Keratinocyte (primary cell): ENCODE results near the gene INIP. TPM values are rescaled to one million over a fixed set of nuclear protein-coding genes. Genes with fewer than 3 reads are reported as not detected.

Experiments used
- DNase-seq: peaks from one replicate; pipeline ENCODE4 v3.0.0-alpha.2; 2011; ENCODE audit warnings: low read depth, missing footprints, low spot score
- FAIRE-seq: peaks from 2 replicates; lab custom pipeline; 2011; peaks lifted over from hg19 to GRCh38; lab: Jason Lieb, UNC
- H2AFZ ChIP-seq: 2 replicates; pipeline ENCODE4 v1.6.0; 2012; ENCODE audit warnings: low read length, control low read depth, inconsistent platforms; ENCODE audit not compliant: control insufficient read depth
- H3K27ac ChIP-seq: 2 replicates; pipeline ENCODE4 v1.5.1; 2011; ENCODE audit warnings: low read length; ENCODE audit not compliant: control insufficient read depth, insufficient read depth
- H3K27me3 ChIP-seq: 3 replicates; pipeline ENCODE4 v1.6.0; 2011; ENCODE audit warnings: low read length; ENCODE audit not compliant: control insufficient read depth, insufficient read depth; ENCODE audit errors: extremely low read depth
- H3K36me3 ChIP-seq, 2 experiments: 2 replicates in 1 of 2; 3 replicates in 1 of 2; pipeline ENCODE4 v1.5.1; 2011; ENCODE audit warnings: low read length in 2 of 2, mild to moderate bottlenecking in 1 of 2; ENCODE audit not compliant: control insufficient read depth in 2 of 2, insufficient read depth in 2 of 2; ENCODE audit errors: extremely low read depth in 1 of 2
- H3K4me1 ChIP-seq: 3 replicates; pipeline ENCODE4 v1.5.1; 2011; ENCODE audit warnings: low read length; ENCODE audit not compliant: control insufficient read depth, insufficient read depth; ENCODE audit errors: extremely low read depth
- H3K4me2 ChIP-seq: 3 replicates; pipeline ENCODE4 v1.6.0; 2011; ENCODE audit warnings: low read depth, low read length; ENCODE audit not compliant: control insufficient read depth, insufficient read depth; ENCODE audit errors: extremely low read depth
- H3K4me3 ChIP-seq, 3 experiments: fragments of 200-600 bp in 1 of 3; sonication (generic) in 1 of 3; 2 replicates in 2 of 3; 3 replicates in 1 of 3; pipeline ENCODE4 v1.5.1; 2011 to 2016; ENCODE audit warnings: low read length in 3 of 3, mild to moderate bottlenecking in 3 of 3, control low read depth in 2 of 3, inconsistent platforms in 1 of 3, low read depth in 1 of 3, mixed read lengths in 1 of 3, mixed run types in 1 of 3, moderate library complexity in 1 of 3; ENCODE audit not compliant: control insufficient read depth in 2 of 3, insufficient read depth in 2 of 3; ENCODE audit errors: extremely low read depth in 1 of 3
- H3K79me2 ChIP-seq: 2 replicates; pipeline ENCODE4 v1.6.0; 2012; ENCODE audit warnings: low read length; ENCODE audit not compliant: control insufficient read depth, insufficient read depth
- H3K9ac ChIP-seq: 3 replicates; pipeline ENCODE4 v1.6.0; 2011; ENCODE audit warnings: low read length; ENCODE audit not compliant: control insufficient read depth, insufficient read depth; ENCODE audit errors: extremely low read depth
- H3K9me1 ChIP-seq: 3 replicates; pipeline ENCODE4 v1.6.0; 2011; ENCODE audit warnings: low read length; ENCODE audit not compliant: control insufficient read depth, insufficient read depth; ENCODE audit errors: extremely low read depth
- H3K9me3 ChIP-seq: 2 replicates; pipeline ENCODE4 v1.5.1; 2012; ENCODE audit warnings: low read depth, low read length; ENCODE audit not compliant: control insufficient read depth
- H4K20me1 ChIP-seq: 3 replicates; pipeline ENCODE4 v1.6.0; 2011; ENCODE audit warnings: low read length; ENCODE audit not compliant: control insufficient read depth, insufficient read depth; ENCODE audit errors: extremely low read depth
- CTCF ChIP-seq, 3 experiments: IDR thresholded peaks in 1 of 3; conservative IDR thresholded peaks in 1 of 3; optimal IDR thresholded peaks in 1 of 3; 2 replicates in 2 of 3; 3 replicates in 1 of 3; pipeline versions ENCODE3 to v1.5.1; 2011; ENCODE audit warnings: low read length in 3 of 3, mild to moderate bottlenecking in 3 of 3, moderate library complexity in 2 of 3, control low read depth in 1 of 3, inconsistent platforms in 1 of 3; ENCODE audit not compliant: insufficient read depth in 2 of 3; ENCODE audit errors: extremely low read depth in 1 of 3
- EZH2 ChIP-seq: IDR thresholded peaks from one replicate; pipeline ENCODE4 v1.6.1; 2012; ENCODE audit warnings: inconsistent platforms, mild to moderate bottlenecking, low read length, moderate library complexity
- dilution Hi-C: fragments of 300-500 bp; cut with MboI; formaldehyde crosslinking; loops from one replicate; pipeline ENCODE4 v1.7.0; 2020; ENCODE audit warnings: low sequenced_read_pairs; ENCODE audit not compliant: extremely low pct_ligation_motif_present
- polyA plus RNA-seq, 5 experiments: library from polyadenylated mRNA; depleted of rRNA in 3 of 5; stranded (reverse) in 3 of 5; stranded (forward) in 1 of 5; unstranded in 1 of 5; fragments of >200 nt; gene quantifications; 1 replicate in 1 of 5; 2 replicates in 3 of 5; 3 replicates in 1 of 5; pipeline versions ENCODE4 v1.2.1 to v1.2.3, GENCODE V29; 2011 to 2012; ENCODE audit warnings: missing spikeins in 2 of 5, low read depth in 1 of 5, low replicate concordance in 1 of 5

The INIP gene
- polyA plus RNA-seq, 1 donor (not counting 4 experiments of a cell fraction or from before 2014, with no cell fraction given) = 22.0 TPM

DNA sequence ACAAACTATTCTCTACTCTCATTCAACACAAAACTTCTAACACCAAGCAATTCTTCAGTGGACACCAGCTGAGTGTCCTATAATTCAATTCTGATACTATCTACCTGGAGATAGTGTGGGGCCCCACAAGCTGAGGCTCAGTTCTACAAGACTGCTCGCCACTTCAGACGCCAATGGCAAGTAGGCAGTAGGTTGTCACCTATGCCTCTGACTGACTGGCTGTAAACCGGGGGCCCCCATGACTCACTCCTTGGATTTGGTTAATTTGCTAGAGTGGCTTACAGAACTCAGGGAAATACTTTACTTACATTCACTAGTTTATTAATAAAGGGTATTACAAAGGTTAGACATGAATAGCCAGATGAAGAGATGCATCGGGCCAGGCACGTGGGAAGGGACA is 21.5 kb downstream of the INIP start:
- FAIRE-seq = no peak

DNA sequence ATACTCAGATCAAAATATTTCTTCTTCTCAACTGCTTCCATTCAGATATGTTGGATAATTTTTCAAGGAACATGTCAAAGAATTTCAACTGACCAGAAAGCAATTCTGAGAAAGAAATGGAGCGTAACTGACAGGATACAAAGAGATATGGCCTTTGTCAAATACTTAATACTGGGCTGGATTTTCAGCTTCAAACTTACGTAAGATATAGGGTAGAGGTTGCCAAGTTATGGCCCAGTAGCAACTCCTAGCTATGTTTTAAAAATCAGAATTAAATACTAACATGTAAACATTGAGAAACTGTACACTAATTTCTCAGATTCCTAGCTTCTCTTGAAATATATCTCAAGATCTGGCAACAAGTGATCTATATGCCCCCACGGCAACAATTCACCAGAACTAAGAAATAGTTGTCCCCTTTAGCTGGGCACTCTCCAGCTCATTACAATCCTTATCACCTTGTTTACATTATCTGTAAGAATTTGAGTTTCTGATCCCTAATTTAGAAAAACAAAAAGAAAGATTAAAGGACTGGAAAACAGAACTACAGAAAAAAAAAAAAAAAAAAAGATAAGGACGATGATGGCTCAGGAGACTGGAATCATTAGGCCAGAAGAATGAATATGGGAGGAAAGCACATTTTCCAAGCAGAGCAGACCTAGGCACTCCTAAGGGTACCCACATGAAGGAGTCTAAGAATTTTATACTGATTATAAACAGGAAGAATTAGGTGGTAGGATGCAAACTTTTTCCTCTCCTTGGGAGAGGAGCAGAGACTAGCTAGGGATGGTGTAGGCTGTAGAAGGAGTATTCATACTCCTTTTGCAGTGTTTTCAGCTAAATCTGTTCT is 23.0 kb downstream of the INIP start:
- no peaks in the 10 kb centered on the region for H3K9me1 ChIP-seq
- H3K4me2 ChIP-seq = no peak overlapping the region
- no peak overlapping the region for H2AFZ ChIP-seq
- no peak for TF ChIP-seq EZH2
- TF ChIP-seq CTCF (optimal IDR thresholded peaks at IDR 0.05 in 1 of 3, IDR thresholded peaks at IDR 0.05 in 1 of 3, conservative IDR thresholded peaks at IDR 0.05 in 1 of 3; ENCODE audit: extremely low read depth in 1 of 3, insufficient read depth in 2 of 3, low read length in 3 of 3) = no peak
- H3K36me3 ChIP-seq = peaks cover 6 to 10% of the 10 kb centered on the region in 2 experiments
- no peak overlapping the region for H3K27ac ChIP-seq
- H3K79me2 ChIP-seq = no peaks in the 10 kb centered on the region
- no peaks in the 10 kb centered on the region for H4K20me1 ChIP-seq
- DNase-seq (no peak), FAIRE-seq (no peak)
- H3K4me1 ChIP-seq = no peaks in the 10 kb centered on the region
- no peak overlapping the region for H3K4me3 ChIP-seq
- dilution Hi-C loops = no loop called here
- H3K9ac ChIP-seq = no peak overlapping the region
- H3K9me3 ChIP-seq = no peaks in the 10 kb centered on the region
- H3K27me3 ChIP-seq = no peaks in the 10 kb centered on the region

More for the DNA sequence above, 21.5 kb downstream of the INIP start:
- Histone ChIP-seq H3K4me1 (no peaks in the 10 kb centered on the region), H3K4me2 (no peak overlapping the region), H3K9me1 (no peaks in the 10 kb centered on the region), H3K27me3 (no peaks in the 10 kb centered on the region), H2AFZ (no peak overlapping the region), H3K9ac (no peak overlapping the region), H4K20me1 (no peaks in the 10 kb centered on the region), H3K79me2 (no peaks in the 10 kb centered on the region), H3K27ac (no peak overlapping the region), H3K36me3 (peaks cover 6 to 10% of the 10 kb centered on the region in 2 experiments), H3K9me3 (no peaks in the 10 kb centered on the region), H3K4me3 (no peak overlapping the region)
- no peak for TF ChIP-seq CTCF (optimal IDR thresholded peaks at IDR 0.05 in 1 of 3, IDR thresholded peaks at IDR 0.05 in 1 of 3, conservative IDR thresholded peaks at IDR 0.05 in 1 of 3; ENCODE audit: extremely low read depth in 1 of 3, insufficient read depth in 2 of 3, low read length in 3 of 3)
- TF ChIP-seq EZH2 = no peak
- DNase-seq = no peak
- dilution Hi-C loops = no loop called here
